HG02642 (cell line): Measurements from ENCODE around the gene CPNE7.

Source experiments
- ATAC-seq: cut with Tn5 transposase; IDR thresholded peaks from one replicate; pipeline ENCODE4 v1.9.1; 2021; ENCODE audit warnings: mild to moderate bottlenecking; ENCODE audit not compliant: unreplicated experiment, poor library complexity

CPNE7 gene

GRCh38 chr16:89643769-89644300 lies 68.3 kb downstream of the CPNE7 start:
- ATAC-seq = no peak

GRCh38 chr16:89645122-89645521 lies 69.6 kb downstream of the CPNE7 start:
- no peak for ATAC-seq

- ATAC-seq = no peak
These were observed 70.7 kb downstream of the CPNE7 start for GRCh38 chr16:89646270-89646669.
